Ureter (tissue), 1 donor: Measurements from ENCODE around the gene SPAAR. TPM values are rescaled to one million over a fixed set of nuclear protein-coding genes. Genes with fewer than 3 reads are reported as not detected.
"Not testable (repeated sequence)": the region's sequence is repeated elsewhere in the genome, so short reads cannot be mapped to it uniquely, and the experiment has no call there.

Experiments
- DNase-seq: peaks from one replicate; pipeline ENCODE4 v3.0.0-alpha.2; 2020; ENCODE audit warnings: low spot score
- total RNA-seq: library from RNA; stranded (reverse); gene quantifications from one replicate; pipeline ENCODE4 v1.2.4, GENCODE V29; 2023
- donor health status: DM: yes; HTN: yes; CAD: no.

The SPAAR gene
- 1.9 TPM for total RNA-seq

- DNase-seq: no peak
These were observed at the start of gene SPAAR for GRCh38 chr9:35909274-35909673. SPAAR (plus strand) TSS chr9:35909490; CDS start chr9:35910464, 974 bp downstream.

- DNase-seq: no peak
These were observed 49.3 kb upstream of the SPAAR start for GRCh38 chr9:35859990-35860339.

GRCh38 chr9:35861161-35861897, 48.0 kb upstream of the SPAAR start:
- DNase-seq: no peak

- no peak for DNase-seq
These were observed 47.0 kb upstream of the SPAAR start for GRCh38 chr9:35862328-35862727.

GRCh38 chr9:35863583-35863982, 45.7 kb upstream of the SPAAR start:
- DNase-seq: no peak

- DNase-seq: no peak
These were observed 44.5 kb upstream of the SPAAR start for GRCh38 chr9:35864695-35865255.

- DNase-seq: no peak
These were observed 41.8 kb upstream of the SPAAR start for GRCh38 chr9:35867538-35867937.

GRCh38 chr9:35868933-35869332, 40.4 kb upstream of the SPAAR start:
- peak; percentile 34 for DNase-seq

GRCh38 chr9:35869621-35870216, 39.6 kb upstream of the SPAAR start:
- peak; percentile 64 for DNase-seq

- no peak for DNase-seq
These were observed 38.9 kb upstream of the SPAAR start, which contains the start of gene OR13J1 for GRCh38 chr9:35870351-35870923. OR13J1 (minus strand) TSS chr9:35870401; CDS start chr9:35870401, 0 bp downstream.

- no peak for DNase-seq
These were observed 37.7 kb upstream of the SPAAR start for GRCh38 chr9:35871545-35871944.

- DNase-seq: no peak
These were observed 36.8 kb upstream of the SPAAR start for GRCh38 chr9:35872505-35872904.

GRCh38 chr9:35882263-35882848, 26.9 kb upstream of the SPAAR start:
- DNase-seq: peak; percentile 83

- DNase-seq: no peak
These were observed 26.3 kb upstream of the SPAAR start for GRCh38 chr9:35882996-35883395.

- not testable (repeated sequence) for DNase-seq
These were observed 24.4 kb upstream of the SPAAR start for GRCh38 chr9:35884908-35885307.

- DNase-seq: no peak
These were observed 17.6 kb upstream of the SPAAR start for GRCh38 chr9:35891646-35892045.

- no peak for DNase-seq
These were observed 17.2 kb upstream of the SPAAR start for GRCh38 chr9:35892051-35892450.

- no peak for DNase-seq
These were observed 12.7 kb upstream of the SPAAR start for GRCh38 chr9:35896570-35896969.

GRCh38 chr9:35897376-35898099, 11.8 kb upstream of the SPAAR start:
- not testable (repeated sequence) for DNase-seq

- no peak for DNase-seq
These were observed 11.0 kb upstream of the SPAAR start for GRCh38 chr9:35898337-35898736.

GRCh38 chr9:35899021-35899420, 10.3 kb upstream of the SPAAR start:
- DNase-seq: no peak

GRCh38 chr9:35903049-35903448, 6.2 kb upstream of the SPAAR start:
- DNase-seq: no peak
